Measurements from ENCODE around the gene PEX16.
A peak's percentile ranks its signal among the peaks of the same experiment; 100 is the strongest.

PEX16 gene

DNA sequence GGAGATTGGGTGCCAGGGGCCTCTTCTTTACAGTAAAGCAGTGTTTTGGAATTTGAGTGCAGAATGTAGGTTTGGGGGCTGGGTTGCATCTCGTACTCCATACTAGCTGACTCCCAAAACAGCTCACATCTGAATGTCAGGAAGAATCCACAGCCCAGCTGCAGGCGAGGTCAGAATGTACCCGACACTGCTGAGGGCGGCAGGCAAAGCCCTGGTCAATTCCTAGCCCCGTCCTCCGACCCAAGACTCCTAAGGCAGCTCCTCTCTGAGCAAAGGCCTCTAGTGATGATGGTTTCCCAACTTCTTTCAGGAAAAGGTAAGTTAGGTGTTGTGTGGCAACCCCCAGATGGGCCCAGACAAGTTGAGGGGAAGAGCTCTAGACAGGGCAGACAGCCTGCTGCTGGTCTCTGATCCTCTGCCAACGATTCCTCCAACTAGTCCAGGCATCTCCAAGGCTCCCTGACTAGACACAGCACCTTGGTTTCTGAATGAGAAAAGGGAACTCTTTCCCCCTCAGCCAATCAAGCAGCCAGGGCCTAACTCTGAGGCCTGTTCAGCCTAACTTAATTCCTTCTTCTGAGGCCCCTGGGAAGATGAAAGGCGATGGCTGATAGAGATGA, 13.4 kb upstream of the PEX16 start:
- DNase-seq = no peak

- peak; percentile 59 to 86 for DNase-seq
Observed at GRCh38 chr11:45930031-45930794, 12.5 kb upstream of the PEX16 start.

- no peak for DNase-seq
Observed at GRCh38 chr11:45929486-45930030, 11.9 kb upstream of the PEX16 start.

GRCh38 chr11:45928535-45929215, 11.0 kb upstream of the PEX16 start:
- DNase-seq = no peak

DNA sequence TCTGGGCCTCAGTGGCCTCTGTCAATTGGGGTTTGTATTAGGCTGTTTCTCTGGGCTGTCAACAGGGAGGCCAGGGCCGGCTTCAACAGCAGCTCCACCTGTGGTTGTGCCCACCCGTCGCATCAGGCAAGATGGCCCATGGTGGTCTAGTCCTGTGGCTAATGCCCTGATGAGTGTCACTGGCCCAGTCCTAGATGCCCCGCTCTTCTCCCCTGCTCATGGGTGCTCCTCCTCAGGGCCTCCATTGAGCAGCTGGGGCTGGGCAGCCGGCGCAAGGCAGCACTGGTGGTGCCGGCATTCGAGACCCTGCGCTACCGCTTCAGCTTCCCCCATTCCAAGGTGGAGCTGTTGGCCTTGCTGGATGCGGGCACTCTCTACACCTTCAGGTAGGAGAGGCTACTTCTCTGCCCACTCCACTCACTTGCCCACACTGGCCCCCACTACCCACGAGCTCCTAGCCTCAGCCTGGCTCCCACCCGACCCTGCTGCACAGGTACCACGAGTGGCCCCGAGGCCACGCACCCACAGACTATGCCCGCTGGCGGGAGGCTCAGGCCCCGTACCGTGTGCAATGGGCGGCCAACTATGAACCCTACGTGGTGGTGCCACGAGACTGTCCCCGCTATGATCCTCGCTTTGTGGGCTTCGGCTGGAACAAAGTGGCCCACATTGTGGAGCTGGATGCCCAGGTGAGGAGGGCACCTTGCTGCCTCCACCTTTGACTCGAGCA, 10.2 kb upstream of the PEX16 start:
- no peak for DNase-seq

DNA sequence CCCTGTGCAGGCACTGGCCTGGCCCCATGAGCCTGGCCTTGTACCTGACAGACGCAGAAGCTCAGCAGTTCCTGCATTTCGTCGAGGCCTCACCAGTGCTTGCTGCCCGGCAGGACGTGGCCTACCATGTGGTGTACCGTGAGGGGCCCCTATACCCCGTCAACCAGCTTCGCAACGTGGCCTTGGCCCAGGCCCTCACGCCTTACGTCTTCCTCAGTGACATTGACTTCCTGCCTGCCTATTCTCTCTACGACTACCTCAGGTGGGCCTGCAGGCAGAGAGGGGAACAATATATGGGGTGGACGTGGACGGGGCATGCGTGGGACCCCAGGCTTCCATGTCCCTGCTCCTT, 9.6 kb upstream of the PEX16 start:
- DNase-seq = no peak

GRCh38 chr11:45926536-45927331, 9.1 kb upstream of the PEX16 start:
- DNase-seq = no peak

DNA sequence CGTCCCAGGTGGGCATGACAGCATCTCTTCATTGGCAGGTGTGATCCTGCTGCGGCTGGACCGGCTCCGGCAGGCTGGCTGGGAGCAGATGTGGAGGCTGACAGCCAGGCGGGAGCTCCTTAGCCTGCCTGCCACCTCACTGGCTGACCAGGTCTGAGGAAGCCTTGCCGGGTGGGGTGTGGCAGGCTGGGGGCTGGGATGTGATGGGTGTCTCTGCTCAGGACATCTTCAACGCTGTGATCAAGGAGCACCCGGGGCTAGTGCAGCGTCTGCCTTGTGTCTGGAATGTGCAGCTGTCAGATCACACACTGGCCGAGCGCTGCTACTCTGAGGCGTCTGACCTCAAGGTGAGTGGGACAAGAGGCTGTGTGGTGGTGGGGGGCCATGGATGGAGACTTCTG, 8.3 kb upstream of the PEX16 start:
- no peak for DNase-seq

- DNase-seq = no peak
Observed at GRCh38 chr11:45925550-45925949, 7.9 kb upstream of the PEX16 start.

GRCh38 chr11:45924927-45925326, 7.2 kb upstream of the PEX16 start:
- no peak for DNase-seq

GRCh38 chr11:45924036-45924915, 6.6 kb upstream of the PEX16 start:
- DNase-seq = no peak

- peak in 1 of 2 donors; percentile 28 for DNase-seq
Observed at GRCh38 chr11:45922425-45923082, 4.9 kb upstream of the PEX16 start, which contains the start of gene LARGE2. Gene LARGE2 (plus strand): TSS chr11:45922656. CDS start chr11:45922883, 227 bp downstream.

- no peak for DNase-seq
Observed at GRCh38 chr11:45921561-45922424, 4.1 kb upstream of the PEX16 start.

DNA sequence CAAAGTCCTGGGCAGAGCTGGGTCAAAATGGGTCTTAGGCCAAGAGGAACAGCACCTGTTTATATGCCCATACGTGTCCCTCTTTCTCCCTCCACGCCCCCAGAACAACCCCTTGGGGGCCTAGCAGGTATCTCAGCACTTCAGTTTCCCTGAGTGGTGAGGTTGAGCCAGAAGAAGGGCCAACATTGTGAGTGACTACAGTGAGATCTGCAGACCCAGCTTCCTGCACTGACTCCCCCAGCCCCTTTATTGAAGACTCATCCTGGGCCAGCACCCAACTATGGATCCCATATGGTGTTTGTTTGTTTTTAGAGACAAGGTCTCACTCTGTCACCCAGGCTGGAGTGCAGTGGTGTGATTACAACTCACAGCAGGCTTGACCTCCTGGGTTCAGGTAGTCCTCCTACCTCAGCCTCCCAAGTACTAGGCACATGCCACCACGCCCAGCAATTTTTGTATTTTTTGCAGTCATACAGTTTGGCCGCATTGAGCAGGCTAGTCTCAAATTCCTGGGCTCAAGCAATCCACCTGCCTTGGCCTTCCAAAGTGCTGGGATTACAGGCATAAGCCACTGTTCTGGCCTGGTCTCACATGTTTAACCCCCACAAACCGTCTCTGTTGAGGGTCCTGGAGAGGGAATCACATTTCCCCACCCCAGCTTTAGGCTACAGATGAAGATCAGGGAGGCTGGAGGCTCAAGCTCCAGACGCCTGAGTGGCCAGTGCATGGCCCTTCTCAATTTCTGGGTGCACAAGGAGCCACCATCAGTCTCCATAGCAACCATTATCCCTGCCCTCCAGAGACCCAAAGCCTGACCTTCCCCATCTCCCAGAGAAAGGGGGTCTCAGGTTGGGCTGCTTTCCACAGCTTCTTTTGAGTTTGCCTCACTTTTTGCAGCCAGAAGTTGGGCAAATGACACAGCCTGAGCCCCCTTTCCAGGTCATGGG, 3.1 kb upstream of the PEX16 start:
- DNase-seq = no peak

DNA sequence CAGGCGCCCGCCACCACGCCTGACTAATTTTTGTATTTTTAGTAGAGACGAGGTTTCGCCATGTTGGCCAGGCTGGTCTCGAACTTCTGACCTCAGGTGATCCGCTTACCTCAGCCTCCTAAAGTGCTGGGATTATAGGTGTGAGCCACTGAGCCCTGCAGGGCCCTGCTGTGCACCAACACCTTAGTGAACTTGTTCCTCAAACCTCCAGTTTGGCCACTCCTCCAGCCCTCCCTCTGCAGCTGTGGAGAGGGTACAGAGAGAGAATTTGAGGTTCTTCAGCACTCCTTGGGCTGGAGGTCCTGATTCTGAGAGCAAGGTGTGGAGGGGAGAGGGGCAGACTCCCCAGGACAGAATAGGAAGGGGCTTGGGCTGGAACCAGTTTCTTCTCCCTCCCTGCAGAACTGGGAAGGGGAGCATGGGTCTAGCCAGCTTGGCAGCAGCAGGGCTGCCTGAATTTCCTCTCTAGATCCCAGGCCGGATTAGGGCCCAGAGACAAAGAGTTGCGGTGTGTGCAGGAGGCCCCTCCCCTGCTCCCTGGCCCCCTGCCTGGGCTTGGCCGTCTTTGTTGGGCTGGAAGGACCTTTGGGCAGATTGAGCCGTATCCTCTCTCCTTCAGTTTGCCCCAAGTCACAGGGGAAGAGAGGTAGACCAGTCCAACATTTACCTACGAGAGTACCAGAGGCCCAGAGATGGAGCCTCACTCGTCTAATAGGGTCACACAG, 2.3 kb upstream of the PEX16 start:
- DNase-seq = no peak

DNA sequence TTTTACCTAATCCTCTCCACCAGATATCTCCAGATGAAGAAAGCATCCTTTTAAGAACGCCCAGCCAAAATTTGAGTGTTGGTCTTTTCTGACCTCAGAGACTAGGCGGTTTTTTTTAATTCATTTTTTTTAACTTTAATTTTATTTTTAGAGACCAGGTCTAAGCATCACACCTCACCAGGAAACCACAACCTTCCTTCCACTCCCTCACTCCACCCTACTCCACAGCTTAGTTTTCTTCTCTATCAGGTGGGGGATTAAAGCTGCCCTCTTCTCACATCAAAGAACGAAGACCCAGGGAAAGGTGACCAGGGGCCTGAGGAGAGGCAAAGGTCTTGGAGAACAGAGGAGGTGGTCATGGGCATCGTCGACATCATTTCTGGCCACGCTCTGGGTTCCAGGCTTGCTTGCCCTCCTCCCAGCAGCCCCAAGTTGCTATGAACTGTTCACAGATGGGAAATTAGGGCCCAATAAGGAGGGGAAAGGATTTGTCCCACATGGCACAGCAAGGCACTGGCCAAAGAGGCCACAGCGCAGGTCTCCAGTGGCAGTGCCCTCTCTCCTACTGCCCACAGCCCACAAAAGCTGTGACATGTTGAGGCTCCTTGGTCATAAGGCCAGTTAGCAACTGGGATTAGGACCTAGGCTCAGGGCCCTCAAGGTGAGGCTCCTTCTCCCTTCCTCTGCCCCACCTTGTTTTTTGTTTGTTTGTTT, 1.4 kb upstream of the PEX16 start:
- no peak for DNase-seq

Measured in CD4-positive, alpha-beta T cell treated with Interleukin-4 for 1 hour (primary cell).